Cardiac muscle cell (in vitro differentiated cells and primary cell): ENCODE measurements around the gene BTBD7. TPM values are rescaled to one million over a fixed set of nuclear protein-coding genes. Genes with fewer than 3 reads are reported as not detected.

Source experiments
- DNase-seq, 2 donors: peaks; one replicate each; pipeline versions ENCODE4 v3.0.0 to v3.0.0-alpha.2; 2010 to 2017; ENCODE audit warnings: low read depth in 1 of 2, low spot score in 1 of 2
- H3K27ac ChIP-seq: fragments of 200-600 bp; sonication (generic); 2 replicates; pipeline ENCODE4 v1.5.1; 2016
- H3K27me3 ChIP-seq: fragments of 200-600 bp; sonication (generic); 2 replicates; pipeline ENCODE4 v1.6.0; 2016; ENCODE audit warnings: control low read depth
- H3K36me3 ChIP-seq: fragments of 200-600 bp; sonication (generic); 2 replicates; pipeline ENCODE4 v1.5.1; 2016; ENCODE audit warnings: control low read depth
- H3K4me1 ChIP-seq: fragments of 200-600 bp; sonication (generic); 2 replicates; pipeline ENCODE4 v1.8.1; 2017; ENCODE audit warnings: low read depth, mild to moderate bottlenecking, mixed run types
- H3K4me3 ChIP-seq: fragments of 200-600 bp; sonication (generic); 2 replicates; pipeline ENCODE4 v1.5.1; 2016; ENCODE audit warnings: mild to moderate bottlenecking
- H3K9me3 ChIP-seq: fragments of 200-600 bp; sonication (generic); 2 replicates; pipeline ENCODE4 v1.5.1; 2017; ENCODE audit warnings: low read depth, mild to moderate bottlenecking, control low read depth
- CTCF ChIP-seq: IDR thresholded peaks from 2 replicates; pipeline ENCODE4 v1.5.1; 2012; ENCODE audit warnings: low read depth, mild to moderate bottlenecking, low read length
- polyA plus RNA-seq: library from polyadenylated mRNA; unstranded; fragments of >200 nt; fragmentation: Nextera tagmentation; extraction: Ambion mirVana; gene quantifications from 2 replicates; pipeline ENCODE4 v1.2.1, GENCODE V29; 2016
- total RNA-seq: library from RNA; depleted of rRNA; stranded (reverse); fragments of >200 nt; gene quantifications from 2 replicates; pipeline ENCODE4 v1.2.3, GENCODE V29; 2016

Gene BTBD7
- total and polyA plus RNA-seq, 2 experiments from 2014 or later = 19.4 to 21.7 TPM

GRCh38 chr14:93305725-93306418 lies 27.0 kb downstream of the BTBD7 start:
- DNase-seq = no peak
- Histone ChIP-seq H3K27me3 (no peaks in the 10 kb centered on the region), H3K4me3 (no peak overlapping the region), H3K4me1 (peaks cover 9% of the 10 kb centered on the region), H3K36me3 (no peaks in the 10 kb centered on the region), H3K27ac (no peak overlapping the region), H3K9me3 (no peaks in the 10 kb centered on the region)
- no peak for TF ChIP-seq CTCF

- peak in 1 of 2 donors; percentile 12 for DNase-seq
- Histone ChIP-seq H3K9me3 (no peaks in the 10 kb centered on the region), H3K36me3 (no peaks in the 10 kb centered on the region), H3K27ac (no peak overlapping the region), H3K27me3 (no peaks in the 10 kb centered on the region), H3K4me3 (no peak overlapping the region), H3K4me1 (peaks cover 9% of the 10 kb centered on the region)
- no peak for TF ChIP-seq CTCF
Observed at GRCh38 chr14:93304771-93305170, 28.1 kb downstream of the BTBD7 start.

- DNase-seq = peak in 1 of 2 donors; percentile 58
- Histone ChIP-seq H3K4me3 (no peak overlapping the region), H3K9me3 (no peaks in the 10 kb centered on the region), H3K27me3 (no peaks in the 10 kb centered on the region), H3K36me3 (no peaks in the 10 kb centered on the region), H3K4me1 (peaks cover 9% of the 10 kb centered on the region), H3K27ac (no peak overlapping the region)
- no peak for TF ChIP-seq CTCF
Observed at GRCh38 chr14:93303659-93304058, 29.2 kb downstream of the BTBD7 start.

- no peak for TF ChIP-seq CTCF
Observed at GRCh38 chr14:93302688-93303581, 29.9 kb downstream of the BTBD7 start.

GRCh38 chr14:93301821-93302447 lies 30.9 kb downstream of the BTBD7 start:
- Histone ChIP-seq H3K4me1 (peaks cover 9% of the 10 kb centered on the region), H3K27ac (peak overlapping the region; percentile 55)
- peak in 1 of 2 donors; percentile 17 for DNase-seq

More at GRCh38 chr14:93302688-93303581, 29.9 kb downstream of the BTBD7 start:
- Histone ChIP-seq H3K36me3 (no peaks in the 10 kb centered on the region), H3K27ac (no peak overlapping the region), H3K9me3 (no peaks in the 10 kb centered on the region), H3K4me3 (no peak overlapping the region), H3K27me3 (no peaks in the 10 kb centered on the region), H3K4me1 (peaks cover 9% of the 10 kb centered on the region)
- DNase-seq = no peak

More at GRCh38 chr14:93301821-93302447, 30.9 kb downstream of the BTBD7 start:
- no peak for TF ChIP-seq CTCF
- H3K9me3 ChIP-seq = no peaks in the 10 kb centered on the region
- H3K27me3 ChIP-seq = no peaks in the 10 kb centered on the region
- H3K36me3 ChIP-seq = no peaks in the 10 kb centered on the region
- H3K4me3 ChIP-seq = no peak overlapping the region
